Cardiac muscle cell (in vitro differentiated cells and primary cell): ENCODE measurements around the gene WDR17. TPM values are rescaled to one million over a fixed set of nuclear protein-coding genes. Genes with fewer than 3 reads are reported as not detected.
A peak's percentile ranks its signal among the peaks of the same experiment; 100 is the strongest.

ENCODE experiments used
- DNase-seq, 2 donors: peaks; one replicate each; pipeline versions ENCODE4 v3.0.0 to v3.0.0-alpha.2; 2010 to 2017; ENCODE audit warnings: low read depth in 1 of 2, low spot score in 1 of 2
- H3K27ac ChIP-seq: fragments of 200-600 bp; sonication (generic); 2 replicates; pipeline ENCODE4 v1.5.1; 2016
- H3K27me3 ChIP-seq: fragments of 200-600 bp; sonication (generic); 2 replicates; pipeline ENCODE4 v1.6.0; 2016; ENCODE audit warnings: control low read depth
- H3K36me3 ChIP-seq: fragments of 200-600 bp; sonication (generic); 2 replicates; pipeline ENCODE4 v1.5.1; 2016; ENCODE audit warnings: control low read depth
- H3K4me1 ChIP-seq: fragments of 200-600 bp; sonication (generic); 2 replicates; pipeline ENCODE4 v1.8.1; 2017; ENCODE audit warnings: low read depth, mild to moderate bottlenecking, mixed run types
- H3K4me3 ChIP-seq: fragments of 200-600 bp; sonication (generic); 2 replicates; pipeline ENCODE4 v1.5.1; 2016; ENCODE audit warnings: mild to moderate bottlenecking
- H3K9me3 ChIP-seq: fragments of 200-600 bp; sonication (generic); 2 replicates; pipeline ENCODE4 v1.5.1; 2017; ENCODE audit warnings: low read depth, mild to moderate bottlenecking, control low read depth
- CTCF ChIP-seq: IDR thresholded peaks from 2 replicates; pipeline ENCODE4 v1.5.1; 2012; ENCODE audit warnings: low read depth, mild to moderate bottlenecking, low read length
- polyA plus RNA-seq: library from polyadenylated mRNA; unstranded; fragments of >200 nt; fragmentation: Nextera tagmentation; extraction: Ambion mirVana; gene quantifications from 2 replicates; pipeline ENCODE4 v1.2.1, GENCODE V29; 2016
- total RNA-seq: library from RNA; depleted of rRNA; stranded (reverse); fragments of >200 nt; gene quantifications from 2 replicates; pipeline ENCODE4 v1.2.3, GENCODE V29; 2016

Gene WDR17
- total and polyA plus RNA-seq, 2 experiments from 2014 or later, result 0.39 to 0.77 TPM

- no peak for TF ChIP-seq CTCF
- H3K9me3 ChIP-seq, result no peaks in the 10 kb centered on the region
- DNase-seq, result peak in 1 of 2 donors; percentile 16
- H3K27ac ChIP-seq, result no peak overlapping the region
- no peak overlapping the region for H3K4me3 ChIP-seq
- H3K4me1 ChIP-seq, result no peaks in the 10 kb centered on the region
- H3K27me3 ChIP-seq, result no peaks in the 10 kb centered on the region
- no peaks in the 10 kb centered on the region for H3K36me3 ChIP-seq
These were observed 59.4 kb downstream of the WDR17 start for GRCh38 chr4:176125063-176125462.

GRCh38 chr4:176134670-176135069 is 69.0 kb downstream of the WDR17 start:
- Histone ChIP-seq H3K27ac (no peak overlapping the region), H3K4me3 (no peak overlapping the region), H3K36me3 (no peaks in the 10 kb centered on the region), H3K27me3 (no peaks in the 10 kb centered on the region), H3K9me3 (no peaks in the 10 kb centered on the region), H3K4me1 (no peaks in the 10 kb centered on the region)
- TF ChIP-seq CTCF, result no peak
- DNase-seq, result no peak

- Histone ChIP-seq H3K4me3 (no peak overlapping the region), H3K9me3 (no peaks in the 10 kb centered on the region), H3K27me3 (no peaks in the 10 kb centered on the region), H3K27ac (no peak overlapping the region), H3K4me1 (no peaks in the 10 kb centered on the region), H3K36me3 (no peaks in the 10 kb centered on the region)
- DNase-seq, result peak in 1 of 2 donors; percentile 10
- TF ChIP-seq CTCF, result no peak
These were observed 72.0 kb downstream of the WDR17 start for GRCh38 chr4:176137631-176138030.

GRCh38 chr4:176139518-176139917 is 73.9 kb downstream of the WDR17 start:
- Histone ChIP-seq H3K4me3 (no peak overlapping the region), H3K4me1 (no peaks in the 10 kb centered on the region), H3K27ac (no peak overlapping the region), H3K27me3 (no peaks in the 10 kb centered on the region), H3K9me3 (no peaks in the 10 kb centered on the region), H3K36me3 (no peaks in the 10 kb centered on the region)
- TF ChIP-seq CTCF, result no peak
- no peak for DNase-seq

- no peaks in the 10 kb centered on the region for H3K4me1 ChIP-seq
- DNase-seq, result no peak
- H3K27me3 ChIP-seq, result no peaks in the 10 kb centered on the region
- H3K36me3 ChIP-seq, result no peaks in the 10 kb centered on the region
- H3K4me3 ChIP-seq, result no peak overlapping the region
- H3K9me3 ChIP-seq, result no peaks in the 10 kb centered on the region
- no peak for TF ChIP-seq CTCF
- no peak overlapping the region for H3K27ac ChIP-seq
These were observed 76.6 kb downstream of the WDR17 start for GRCh38 chr4:176142253-176142652.
